GM12878 (cell line): ENCODE measurements around the gene CADPS.

Experiments
- ATF3 ChIP-seq: IDR thresholded peaks from 2 replicates; pipeline ENCODE4 v1.6.1; 2011; ENCODE audit warnings: low read depth, mild to moderate bottlenecking, low read length, moderate library complexity, borderline replicate concordance; ENCODE audit errors: extremely low read depth
- CEBPB ChIP-seq, 2 experiments: fragments of 150-350 bp in 1 of 2; IDR thresholded peaks; 2 replicates each; pipeline ENCODE4 v1.6.1; 2012 to 2014; ENCODE audit warnings: low read depth in 2 of 2, low read length in 2 of 2, borderline replicate concordance in 1 of 2, inconsistent platforms in 1 of 2
- CHD2 ChIP-seq: IDR thresholded peaks from 2 replicates; pipeline ENCODE4 v1.6.1; 2011; ENCODE audit warnings: low read depth, low read length, improper control_type of control experiment, borderline replicate concordance
- CREB1 ChIP-seq: IDR thresholded peaks from 2 replicates; pipeline ENCODE4 v1.6.1; 2012; ENCODE audit warnings: low read depth, mild to moderate bottlenecking, inconsistent platforms
- FOXM1 ChIP-seq: IDR thresholded peaks from 2 replicates; pipeline ENCODE4 v1.6.1; 2012; ENCODE audit warnings: low read depth, mild to moderate bottlenecking, inconsistent platforms, low read length, moderate library complexity
- MAX ChIP-seq: IDR thresholded peaks from 2 replicates; pipeline ENCODE4 v1.6.1; 2012; ENCODE audit warnings: low read depth, low read length, improper control_type of control experiment
- POLR2A ChIP-seq: IDR thresholded peaks from 2 replicates; pipeline ENCODE4 v1.6.1; 2011; ENCODE audit warnings: low read depth, mild to moderate bottlenecking, low read length
- POLR2AphosphoS5 ChIP-seq: IDR thresholded peaks from 2 replicates; pipeline ENCODE4 v1.6.1; 2011; ENCODE audit warnings: mild to moderate bottlenecking, low read length, inconsistent platforms
- SPI1 ChIP-seq: IDR thresholded peaks from 2 replicates; pipeline ENCODE4 v1.6.1; 2011; ENCODE audit warnings: low read depth, mild to moderate bottlenecking, low read length, moderate library complexity, borderline replicate concordance; ENCODE audit not compliant: insufficient read depth
- ZBTB4 ChIP-seq: fragments of 450-650 bp; formaldehyde crosslinking; IDR thresholded peaks from 2 replicates; pipeline ENCODE4 v1.4.0; 2022; ENCODE audit warnings: mild to moderate bottlenecking, moderate library complexity
- TF ChIP-seq, protein P1 (sequence below), 3 experiments: IDR thresholded peaks in 2 of 3; conservative IDR thresholded peaks in 1 of 3; 2 replicates each; pipeline ENCODE4 v1.5.1; 2011; ENCODE audit warnings: low read depth in 3 of 3, low read length in 3 of 3, mild to moderate bottlenecking in 3 of 3, control low read depth in 2 of 3, moderate library complexity in 2 of 3, inconsistent platforms in 1 of 3, mixed read lengths in 1 of 3; ENCODE audit not compliant: control insufficient read depth in 2 of 3, insufficient read depth in 1 of 3; ENCODE audit errors: extremely low read depth in 1 of 3

- TF ChIP-seq FOXM1 (no peak), CEBPB (IDR thresholded peaks at IDR 0.05; ENCODE audit: borderline replicate concordance in 1 of 2, low read depth in 2 of 2, low read length in 2 of 2) (no peak), POLR2A (no peak), CHD2 (no peak), SPI1 (no peak), ZBTB4 (CRISPR knock-in tag) (no peak), ATF3 (no peak), MAX (no peak), POLR2AphosphoS5 (no peak), CREB1 (no peak)
- TF ChIP-seq, protein P1, sequence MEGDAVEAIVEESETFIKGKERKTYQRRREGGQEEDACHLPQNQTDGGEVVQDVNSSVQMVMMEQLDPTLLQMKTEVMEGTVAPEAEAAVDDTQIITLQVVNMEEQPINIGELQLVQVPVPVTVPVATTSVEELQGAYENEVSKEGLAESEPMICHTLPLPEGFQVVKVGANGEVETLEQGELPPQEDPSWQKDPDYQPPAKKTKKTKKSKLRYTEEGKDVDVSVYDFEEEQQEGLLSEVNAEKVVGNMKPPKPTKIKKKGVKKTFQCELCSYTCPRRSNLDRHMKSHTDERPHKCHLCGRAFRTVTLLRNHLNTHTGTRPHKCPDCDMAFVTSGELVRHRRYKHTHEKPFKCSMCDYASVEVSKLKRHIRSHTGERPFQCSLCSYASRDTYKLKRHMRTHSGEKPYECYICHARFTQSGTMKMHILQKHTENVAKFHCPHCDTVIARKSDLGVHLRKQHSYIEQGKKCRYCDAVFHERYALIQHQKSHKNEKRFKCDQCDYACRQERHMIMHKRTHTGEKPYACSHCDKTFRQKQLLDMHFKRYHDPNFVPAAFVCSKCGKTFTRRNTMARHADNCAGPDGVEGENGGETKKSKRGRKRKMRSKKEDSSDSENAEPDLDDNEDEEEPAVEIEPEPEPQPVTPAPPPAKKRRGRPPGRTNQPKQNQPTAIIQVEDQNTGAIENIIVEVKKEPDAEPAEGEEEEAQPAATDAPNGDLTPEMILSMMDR (IDR thresholded peaks at IDR 0.05 in 2 of 3, conservative IDR thresholded peaks at IDR 0.05 in 1 of 3; ENCODE audit: control insufficient read depth in 2 of 3, extremely low read depth in 1 of 3, insufficient read depth in 1 of 3, low read depth in 3 of 3, low read length in 3 of 3) = no peak
These were observed 482.5 kb downstream of the CADPS start for GRCh38 chr3:62392626-62393292.
